Psoas muscle (tissue), 8 donors: ENCODE measurements around the gene PTPN18. TPM values are rescaled to one million over a fixed set of nuclear protein-coding genes. Genes with fewer than 3 reads are reported as not detected.

Source experiments
- ATAC-seq, 4 donors: fragments of 200-7000 bp; cut with Tn5 transposase; one replicate each; pipeline ENCODE4 v1.9.1; 2020; ENCODE audit warnings: moderate library complexity in 3 of 4, mild to moderate bottlenecking in 2 of 4
- DNase-seq, 2 donors: peaks; one replicate each; pipeline ENCODE4 v3.0.0-alpha.2; 2020
- H3K27ac ChIP-seq: fragments of 200-600 bp; one replicate; pipeline ENCODE4 v1.8.0; 2022
- H3K27me3 ChIP-seq, 3 donors: fragments of 200-600 bp in 1 of 3; one replicate each; pipeline versions ENCODE4 v1.6.1 to v1.8.0; 2013 to 2022; ENCODE audit warnings: low read length in 2 of 3, mild to moderate bottlenecking in 2 of 3, moderate library complexity in 1 of 3; ENCODE audit not compliant: insufficient read depth in 3 of 3
- H3K36me3 ChIP-seq, 2 donors: fragments of 200-600 bp in 1 of 2; one replicate each; pipeline versions ENCODE4 v1.6.1 to v1.8.0; 2013 to 2022; ENCODE audit warnings: low read depth in 1 of 2, mild to moderate bottlenecking in 1 of 2, moderate library complexity in 1 of 2; ENCODE audit not compliant: insufficient read depth in 1 of 2
- H3K4me1 ChIP-seq: fragments of 200-600 bp; one replicate; pipeline ENCODE4 v1.8.0; 2022
- H3K4me3 ChIP-seq: fragments of 200-600 bp; one replicate; pipeline ENCODE4 v1.8.0; 2022; ENCODE audit warnings: mild to moderate bottlenecking
- H3K9me3 ChIP-seq: fragments of 200-600 bp; one replicate; pipeline ENCODE4 v1.8.0; 2022
- CTCF ChIP-seq: fragments of 200-600 bp; IDR thresholded peaks from one replicate; pipeline ENCODE4 v1.8.0; 2022; ENCODE audit warnings: antibody characterized with exemption
- WGBS, 3 donors: extraction: QIAGEN DNeasy Blood & Tissue Kit; methylation state at CpG; one replicate each; pipeline versions ENCODE4 v1.1.6 to v1.1.7; 2013; 5-methylcytosine and 5-hydroxymethylcytosine counted together
- intact Hi-C, 2 donors: fragments of 100-400 bp; cut with DNase I; formaldehyde crosslinking; loops; one replicate each; pipeline versions ENCODE4 v1.11.0 to v1.14.2; 2022
- polyA plus RNA-seq, 3 donors: library from polyadenylated mRNA; stranded (reverse); fragments of 200-250 nt; gene quantifications; one replicate each; pipeline ENCODE4 v1.2.3, GENCODE V29; 2013
- total RNA-seq, 4 donors: library from RNA; stranded (reverse); fragmentation: NEBNext Ultra II Directional in 2 of 4; extraction: Animal tissue kit (Norgen Biotek cat#: 25700) in 2 of 4; gene quantifications; one replicate each; pipeline versions ENCODE4 v1.2.1 to v1.2.4, GENCODE V29; 2021 to 2023
- donor health status: healthy with polysubstance abuse.
- donor health status: DM: no; HTN: no; CAD: no; lungs with moderate emphysema.
- donor health status: Bipolar disorder and iron deficiency.
- donor health status: healthy.
- donor health status: DM: yes; HTN: yes; CAD: no.
- donor health status: DM: no; HTN: no; CAD: no.
- donor health status: DM: no; HTN: no; CAD: no.
- donor health status: DM: yes; HTN: yes; CAD: no.

The PTPN18 gene
- total and polyA plus RNA-seq, 7 donors, result 6.0 to 10.5 (median 8.6) TPM

- Histone ChIP-seq H3K27ac (peak overlapping the region; percentile 31), H3K9me3 (no peaks in the 10 kb centered on the region), H3K4me3 (no peak overlapping the region), H3K36me3 (peaks cover 0 to 37% of the 10 kb centered on the region in 2 donors), H3K27me3 (no peaks in the 10 kb centered on the region), H3K4me1 (peaks cover 13% of the 10 kb centered on the region)
- no peak for DNase-seq
- no peak for ATAC-seq
- intact Hi-C loops, result no loop called here
- TF ChIP-seq CTCF, result no peak
- WGBS, 3 donors, result 40 to 62% (median 53%) methylated on average over 12 of the region's 12 CpGs
Observed at GRCh38 chr2:130338793-130339345, 17.0 kb upstream of the PTPN18 start.

GRCh38 chr2:130339885-130340745 lies 15.7 kb upstream of the PTPN18 start:
- WGBS, 3 donors, result 95 to 97% (median 95%) methylated on average over 10 of the region's 10 CpGs
- intact Hi-C loops, result loop anchor here (5.0 kb wide), 1 partner anchor 158 kb away; the partner anchor contains the start of genes MZT2B (in 2 of the 2) and SMPD4 (in 2 of the 2)
- Histone ChIP-seq H3K4me1 (peaks cover 15% of the 10 kb centered on the region), H3K36me3 (peaks cover 0 to 46% of the 10 kb centered on the region in 2 donors), H3K27me3 (no peaks in the 10 kb centered on the region), H3K4me3 (no peak overlapping the region), H3K9me3 (no peaks in the 10 kb centered on the region), H3K27ac (no peak overlapping the region)
- DNase-seq (no peak), ATAC-seq (no peak)
- TF ChIP-seq CTCF, result no peak

DNA sequence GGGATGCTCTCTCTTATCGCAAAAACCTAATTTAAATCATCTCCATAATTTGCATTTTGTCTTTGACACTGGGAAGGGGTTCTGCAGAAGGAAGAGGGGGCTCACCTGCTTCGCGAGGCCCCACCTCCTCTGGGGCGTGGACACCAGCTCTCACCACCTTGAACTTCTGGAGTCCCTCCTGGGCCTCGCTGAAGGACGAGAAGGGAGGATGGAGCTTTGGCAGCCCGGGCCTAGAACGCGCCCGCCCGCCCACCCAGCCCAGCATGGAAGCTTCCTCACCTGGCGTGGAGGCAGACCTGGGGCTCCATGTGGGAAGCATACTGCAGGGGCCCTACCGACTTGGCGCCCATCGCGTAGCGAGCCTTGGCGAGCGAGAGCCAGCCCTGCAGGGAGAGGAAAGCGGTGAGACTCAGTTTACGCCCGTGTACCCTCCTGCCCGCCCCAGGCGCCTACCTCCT lies 14.3 kb upstream of the PTPN18 start:
- TF ChIP-seq CTCF, result no peak
- Histone ChIP-seq H3K4me1 (peaks cover 15% of the 10 kb centered on the region), H3K4me3 (peak overlapping the region; percentile 99), H3K27ac (peak overlapping the region; percentile 91), H3K9me3 (no peaks in the 10 kb centered on the region), H3K27me3 (no peaks in the 10 kb centered on the region), H3K36me3 (peaks cover 5 to 61% of the 10 kb centered on the region in 2 donors)
- 3 to 5% (median 4%) methylated on average over 24 of the region's 24 CpGs for WGBS, 3 donors
- DNase-seq (no peak), ATAC-seq (peak in 1 of 4 donors; percentile 0)
- intact Hi-C loops, result loop anchor here (5.0 kb wide), 1 partner anchor 159 kb away; the partner anchor contains the start of genes MZT2B (in 2 of the 2) and SMPD4 (in 2 of the 2)

GRCh38 chr2:130342020-130342532 lies 13.8 kb upstream of the PTPN18 start:
- H3K27ac ChIP-seq, result peak overlapping the region; percentile 91
- H3K9me3 ChIP-seq, result no peaks in the 10 kb centered on the region
- peak; percentile 90 to 93 for DNase-seq
- peak overlapping the region; percentile 99 for H3K4me3 ChIP-seq
- TF ChIP-seq CTCF, result no peak
- H3K4me1 ChIP-seq, result peaks cover 15% of the 10 kb centered on the region
- 0 to 1% (median 1%) methylated on average over 22 to 24 of the region's 24 CpGs for WGBS, 3 donors
- intact Hi-C loops, result loop anchor here (5.0 kb wide), 1 partner anchor 160 kb away; the partner anchor contains the start of genes MZT2B (in 2 of the 2) and SMPD4 (in 2 of the 2)
- H3K36me3 ChIP-seq, result peaks cover 6 to 66% of the 10 kb centered on the region in 2 donors
- peak; percentile 83 to 90 (median 84) for ATAC-seq
- no peaks in the 10 kb centered on the region for H3K27me3 ChIP-seq
